HepG2 (cell line): ENCODE results near the gene HOXA1. TPM values are rescaled to one million over a fixed set of nuclear protein-coding genes. Genes with fewer than 3 reads are reported as not detected.

Experiments used
- ATAC-seq: fragments of 200-7000 bp; cut with Tn5 transposase; 3 replicates; pipeline ENCODE4 v1.9.1; 2020; ENCODE audit warnings: mild to moderate bottlenecking, moderate library complexity
- BruUV-seq: library from RNA; stranded (reverse); fragments of 400-500 nt; replicated peaks from 2 replicates; lab custom pipeline; 2021; lab: Mats Ljungman, UMichigan
- CTCF ChIA-PET: fragments of 300-600 bp; formaldehyde crosslinking; extraction: SDS; loops from one replicate; lab custom pipeline; 2021; ENCODE audit warnings: low total read pairs, inconsistent platforms, low intra/inter-chr PET ratio; lab: Yijun Ruan, JAX
- POLR2A ChIA-PET: fragments of 350-600 bp; sonication (Branson Sonifier 250); formaldehyde crosslinking; loops from one replicate; lab custom pipeline; 2020; ENCODE audit warnings: antibody characterized with exemption, inconsistent platforms; lab: Yijun Ruan, JAX
- DNase-seq: peaks from one replicate; pipeline ENCODE4 v3.0.0-alpha.2; 2015; ENCODE audit warnings: low spot score
- FAIRE-seq: peaks from 3 replicates; lab custom pipeline; 2011; peaks lifted over from hg19 to GRCh38; lab: Jason Lieb, UNC
- H2AFZ ChIP-seq: one replicate; pipeline ENCODE4 v1.6.1; 2011; ENCODE audit warnings: low read length, inconsistent platforms
- H3K27ac ChIP-seq: fragments of 300-600 bp; 3 replicates; pipeline ENCODE4 v1.8.0; 2011; ENCODE audit warnings: mixed run types, mild to moderate bottlenecking, mixed read lengths, low read length, inconsistent platforms; ENCODE audit not compliant: insufficient read depth; ENCODE audit errors: extremely low read length
- H3K27me3 ChIP-seq, 2 experiments: fragments of 200-600 bp in 1 of 2; 2 replicates in 1 of 2; 3 replicates in 1 of 2; pipeline versions ENCODE4 v1.6.0 to v1.8.0; 2011; ENCODE audit warnings: low read length in 2 of 2, mild to moderate bottlenecking in 2 of 2, moderate library complexity in 2 of 2, inconsistent platforms in 1 of 2; ENCODE audit not compliant: insufficient read depth in 2 of 2, control insufficient read depth in 1 of 2
- H3K36me3 ChIP-seq, 2 experiments: fragments of 200-600 bp in 1 of 2; replicated peaks in 1 of 2; 2 replicates in 1 of 2; 3 replicates in 1 of 2; pipeline versions ENCODE4 v1.5.1 to v1.8.0; 2011; ENCODE audit warnings: low read length in 2 of 2, inconsistent platforms in 1 of 2; ENCODE audit not compliant: insufficient read depth in 2 of 2, control insufficient read depth in 1 of 2
- H3K4me1 ChIP-seq: 2 replicates; pipeline ENCODE4 v1.5.1; 2012; ENCODE audit warnings: low read length, inconsistent platforms; ENCODE audit not compliant: insufficient read depth
- H3K4me2 ChIP-seq: 2 replicates; pipeline ENCODE4 v1.6.0; 2011; ENCODE audit warnings: low read depth, low read length, inconsistent platforms
- H3K4me3 ChIP-seq, 3 experiments: fragments of 200-600 bp in 1 of 3; sonication (generic), shearing (Covaris generic) in 1 of 3; replicated peaks in 1 of 3; 2 replicates each; pipeline ENCODE4 v1.5.1; 2011 to 2016; ENCODE audit warnings: low read length in 3 of 3, inconsistent platforms in 2 of 3, low read depth in 2 of 3, mild to moderate bottlenecking in 2 of 3, control low read depth in 1 of 3, mixed read lengths in 1 of 3; ENCODE audit not compliant: insufficient read depth in 1 of 3
- H3K79me2 ChIP-seq: one replicate; pipeline ENCODE4 v1.6.1; 2011; ENCODE audit warnings: low read length, inconsistent platforms; ENCODE audit not compliant: insufficient read depth
- H3K9ac ChIP-seq: 2 replicates; pipeline ENCODE4 v1.6.0; 2011; ENCODE audit warnings: mild to moderate bottlenecking, low read depth, low read length, inconsistent platforms; ENCODE audit not compliant: insufficient read depth
- H3K9me3 ChIP-seq: 2 replicates; pipeline ENCODE4 v1.5.1; 2012; ENCODE audit warnings: mild to moderate bottlenecking, low read length
- H4K20me1 ChIP-seq: 2 replicates; pipeline ENCODE4 v1.6.0; 2011; ENCODE audit warnings: inconsistent platforms, mild to moderate bottlenecking, low read length, moderate library complexity; ENCODE audit not compliant: insufficient read depth
- CREB1 ChIP-seq, 2 experiments: fragments of 450-650 bp in 1 of 2; IDR thresholded peaks; 2 replicates each; pipeline ENCODE4 v1.6.1; 2016 to 2017; ENCODE audit warnings: control low read depth in 1 of 2, mild to moderate bottlenecking in 1 of 2, missing compliant biosample characterization in 1 of 2, missing genetic modification characterization in 1 of 2
- DNMT3B ChIP-seq: conservative IDR thresholded peaks from 2 replicates; pipeline ENCODE4 v1.6.1; 2016; ENCODE audit warnings: missing biosample characterization, control low read depth
- FOXO1 ChIP-seq: sonication (generic); formaldehyde crosslinking; IDR thresholded peaks from 2 replicates; pipeline ENCODE4 v1.4.0; 2020; ENCODE audit warnings: missing genetic modification reagents
- GATA4 ChIP-seq: sonication (generic); IDR thresholded peaks from 2 replicates; pipeline ENCODE4 v1.6.1; 2016; ENCODE audit warnings: antibody characterized with exemption, low read depth, borderline replicate concordance
- HNF4G ChIP-seq, 2 experiments: sonication (generic) in 1 of 2; formaldehyde crosslinking in 1 of 2; IDR thresholded peaks; 2 replicates each; pipeline versions ENCODE4 v1.4.0 to v1.6.1; 2011 to 2020; ENCODE audit warnings: borderline replicate concordance in 2 of 2, low read depth in 2 of 2, mild to moderate bottlenecking in 2 of 2, low read length in 1 of 2, missing genetic modification reagents in 1 of 2, moderate library complexity in 1 of 2
- KDM5B ChIP-seq: sonication (generic); formaldehyde crosslinking; IDR thresholded peaks from 2 replicates; pipeline ENCODE4 v1.4.0; 2020; ENCODE audit warnings: missing genetic modification reagents, mild to moderate bottlenecking, borderline replicate concordance
- KLF13 ChIP-seq: sonication (generic); formaldehyde crosslinking; IDR thresholded peaks from 2 replicates; pipeline ENCODE4 v1.4.0; 2020; ENCODE audit warnings: mild to moderate bottlenecking, missing genetic modification reagents
- MTA1 ChIP-seq: sonication (generic); formaldehyde crosslinking; IDR thresholded peaks from 2 replicates; pipeline ENCODE4 v1.4.0; 2020; ENCODE audit warnings: missing genetic modification reagents, mild to moderate bottlenecking, borderline replicate concordance
- STAT5B ChIP-seq: sonication (generic); formaldehyde crosslinking; IDR thresholded peaks from 2 replicates; pipeline ENCODE4 v1.4.0; 2020; ENCODE audit warnings: missing genetic modification reagents
- TFDP2 ChIP-seq: sonication (generic); formaldehyde crosslinking; IDR thresholded peaks from 2 replicates; pipeline ENCODE4 v1.4.0; 2020; ENCODE audit warnings: missing genetic modification reagents
- THYN1 ChIP-seq: sonication (generic); formaldehyde crosslinking; IDR thresholded peaks from 2 replicates; pipeline ENCODE4 v1.8.1; 2023; ENCODE audit warnings: low read depth, mild to moderate bottlenecking, moderate library complexity, missing genetic modification reagents, borderline replicate concordance
- YY1 ChIP-seq: IDR thresholded peaks from 2 replicates; pipeline ENCODE4 v1.6.1; 2011; ENCODE audit warnings: low read length, low read depth, moderate library complexity, mild to moderate bottlenecking; ENCODE audit not compliant: insufficient read depth, insufficient replicate concordance
- ZIK1 ChIP-seq: sonication (generic); formaldehyde crosslinking; IDR thresholded peaks from 2 replicates; pipeline ENCODE4 v1.5.0; 2020; ENCODE audit warnings: mild to moderate bottlenecking, low read depth, missing genetic modification reagents, borderline replicate concordance
- ZNF160 ChIP-seq: sonication (generic); formaldehyde crosslinking; IDR thresholded peaks from 2 replicates; pipeline ENCODE4 v1.8.0; 2022; ENCODE audit warnings: mild to moderate bottlenecking, inconsistent platforms, missing genetic modification reagents
- ZNF276 ChIP-seq: sonication (generic); formaldehyde crosslinking; IDR thresholded peaks from 2 replicates; pipeline ENCODE4 v1.4.0; 2020; ENCODE audit warnings: mild to moderate bottlenecking, low read depth, missing genetic modification reagents
- ZNF335 ChIP-seq: sonication (generic); formaldehyde crosslinking; IDR thresholded peaks from 2 replicates; pipeline ENCODE4 v1.4.0; 2020; ENCODE audit warnings: missing genetic modification reagents
- ZNF766 ChIP-seq: sonication (generic); formaldehyde crosslinking; IDR thresholded peaks from 2 replicates; pipeline ENCODE4 v1.5.0; 2020; ENCODE audit warnings: missing genetic modification reagents, borderline replicate concordance
- ZSCAN20 ChIP-seq: sonication (generic); formaldehyde crosslinking; IDR thresholded peaks from 2 replicates; pipeline ENCODE4 v1.4.0; 2020; ENCODE audit warnings: missing genetic modification reagents, mild to moderate bottlenecking, borderline replicate concordance
- WGBS: methylation state at CpG from one replicate; pipeline ENCODE4 v1.1.6; 2017; ENCODE audit warnings: low lambda C conversion rate; 5-methylcytosine and 5-hydroxymethylcytosine counted together
- in situ Hi-C: cut with HindIII; loops from 2 replicates; pipeline ENCODE4 v1.10.0; 2017; ENCODE audit warnings: low pct_unique_long_range_greater_than_20kb; ENCODE audit not compliant: extremely low pct_ligation_motif_present
- intact Hi-C: fragments of 100-400 bp; cut with micrococcal nuclease; formaldehyde crosslinking; loops from one replicate; pipeline ENCODE4 v1.10.0; 2022; ENCODE audit not compliant: unreplicated experiment
- polyA plus RNA-seq, 8 experiments: library from polyadenylated mRNA; depleted of rRNA in 3 of 8; stranded (reverse) in 7 of 8; unstranded in 1 of 8; fragments of >200 nt; fragmentation: Illumina TruSeq in 4 of 8; extraction: Trizol in 4 of 8; gene quantifications; 2 replicates each; pipeline versions ENCODE4 v1.2.1 to v1.2.3, GENCODE V29; 2011 to 2016; ENCODE audit warnings: low read depth in 4 of 8, missing spikeins in 1 of 8, mixed read lengths in 1 of 8; ENCODE audit not compliant: insufficient read depth in 1 of 8
- total RNA-seq, 5 experiments: library from RNA; depleted of rRNA; stranded (reverse); fragments of >200 nt; fragmentation: Illumina TruSeq; extraction: Trizol; gene quantifications; 2 replicates each; pipeline ENCODE4 v1.2.3, GENCODE V29; 2016; ENCODE audit warnings: low read depth in 1 of 5

The HOXA1 gene
- total and polyA plus RNA-seq, 2 of the 13 experiments (the other 11 are each of a cell fraction or from before 2014, with no cell fraction given): 0.18 to 0.20 TPM

- no peak overlapping the region for H2AFZ ChIP-seq
- H3K36me3 ChIP-seq: peaks cover 0 to 8% of the 10 kb centered on the region in 2 experiments; a peak in 2 of 5 replicates
- H3K9ac ChIP-seq: peak overlapping the region; percentile 88
- peak overlapping the region; percentile 96 for H3K27ac ChIP-seq
- peaks cover 13% of the 10 kb centered on the region for H4K20me1 ChIP-seq
- H3K4me2 ChIP-seq: peak overlapping the region; percentile 87
- DNase-seq (peak; percentile 94), ATAC-seq (peak; percentile 87), FAIRE-seq (peak; percentile 95)
- POLR2A ChIA-PET: interaction anchor here (1.0 to 5.8 kb wide), 17 partner anchors 10 to 774 kb away, joined by 3 to 118 read pairs (median 6); partner anchors contain the start of genes HOXA1, HOXA4, HOXA5 and SKAP2
- H3K4me1 ChIP-seq: peaks cover 77% of the 10 kb centered on the region
- peaks cover 56% of the 10 kb centered on the region for H3K79me2 ChIP-seq
- intact Hi-C loops (loop anchor here (1.0 kb wide), 1 partner anchor 8 kb away; the partner anchor contains the start of gene HOXA4), in situ Hi-C loops (no loop called here)
- H3K27me3 ChIP-seq: no peaks in the 10 kb centered on the region; a peak in 1 of 5 replicates
- CTCF ChIA-PET: no interaction called here
- H3K4me3 ChIP-seq: peak overlapping the region; percentile 82 to 95 (median 87)
- 2% methylated on average over 28 of the region's 42 CpGs for WGBS
- H3K9me3 ChIP-seq: no peaks in the 10 kb centered on the region
- BruUV-seq: no TSS peak
- TF ChIP-seq ZNF276 (CRISPR knock-in tag) (no peak), YY1 (peak; percentile 89), KDM5B (CRISPR knock-in tag) (peak; percentile 16; the same call in 1 of the 2 replicates), TFDP2 (CRISPR knock-in tag) (peak; percentile 47; the same call in 1 of the 2 replicates), CREB1 (IDR thresholded peaks at IDR 0.05) (peak; percentile 39; the same call in 1 of the 2 replicates), CREB1 (CRISPR knock-in tag; IDR thresholded peaks at IDR 0.05) (peak; percentile 71), ZNF160 (CRISPR knock-in tag) (0 out of 2 replicates have a peak, but pooled peaks have one; percentile 51), ZSCAN20 (CRISPR knock-in tag) (peak; percentile 25; the same call in 1 of the 2 replicates), ZNF335 (peak; percentile 60; the same call in 1 of the 2 replicates), STAT5B (CRISPR knock-in tag) (no peak), THYN1 (peak; percentile 81; the same call in 1 of the 2 replicates), ZNF766 (CRISPR knock-in tag) (no peak; the same call in 1 of the 2 replicates), FOXO1 (CRISPR knock-in tag) (peak; percentile 22; the same call in 1 of the 2 replicates), MTA1 (CRISPR knock-in tag) (peak; percentile 67; the same call in 1 of the 2 replicates), ZIK1 (CRISPR knock-in tag) (no peak), DNMT3B (CRISPR knock-in tag) (0 out of 2 replicates have a peak, but pooled peaks have one; percentile 51), HNF4G (IDR thresholded peaks at IDR 0.05; ENCODE audit: borderline replicate concordance, low read depth, low read length) (peak; percentile 82), HNF4G (CRISPR knock-in tag; IDR thresholded peaks at IDR 0.05; ENCODE audit: borderline replicate concordance, low read depth) (peak; percentile 60; the same call in 1 of the 2 replicates), KLF13 (CRISPR knock-in tag) (no peak), GATA4 (peak; percentile 10; the same call in 1 of the 2 replicates)
Measured at GRCh38 chr7:27122077-27122910, 26.5 kb upstream of the HOXA1 start.
